Coronary artery (tissue), 2 donors: Measurements from ENCODE around the gene KCNH1.

Experiments
- DNase-seq: peaks from one replicate; pipeline ENCODE4 v3.0.0-alpha.2; 2017; ENCODE audit warnings: low spot score
- H3K27ac ChIP-seq, 2 donors: fragments of 200-600 bp; sonication (generic); one replicate each; pipeline ENCODE4 v1.5.1; 2016 to 2019
- H3K4me3 ChIP-seq: fragments of 200-600 bp; sonication (generic); 2 replicates; pipeline ENCODE4 v1.5.1; 2016; ENCODE audit warnings: mild to moderate bottlenecking, moderate library complexity
- CTCF ChIP-seq: fragments of 200-600 bp; sonication (generic); IDR thresholded peaks from one replicate; pipeline ENCODE4 v1.5.1; 2019; ENCODE audit warnings: antibody characterized with exemption

Gene KCNH1

GRCh38 chr1:210657806-210658205, 476.1 kb downstream of the KCNH1 start:
- no peak overlapping the region for H3K4me3 ChIP-seq
- DNase-seq, result no peak
- no peak for TF ChIP-seq CTCF

GRCh38 chr1:210655511-210655910, 478.4 kb downstream of the KCNH1 start:
- TF ChIP-seq CTCF, result no peak
- H3K4me3 ChIP-seq, result no peak overlapping the region
- DNase-seq, result no peak
- no peak overlapping the region for H3K27ac ChIP-seq

More at GRCh38 chr1:210657806-210658205, 476.1 kb downstream of the KCNH1 start:
- no peak overlapping the region for H3K27ac ChIP-seq

GRCh38 chr1:210654176-210654981, 479.6 kb downstream of the KCNH1 start:
- H3K27ac ChIP-seq, result no peak overlapping the region
- no peak for DNase-seq

GRCh38 chr1:210653771-210654170, 480.2 kb downstream of the KCNH1 start:
- Histone ChIP-seq H3K4me3 (no peak overlapping the region), H3K27ac (no peak overlapping the region)
- DNase-seq, result no peak
- no peak for TF ChIP-seq CTCF

More at GRCh38 chr1:210654176-210654981, 479.6 kb downstream of the KCNH1 start:
- no peak overlapping the region for H3K4me3 ChIP-seq
- TF ChIP-seq CTCF, result no peak

GRCh38 chr1:210652329-210652954, 481.5 kb downstream of the KCNH1 start:
- TF ChIP-seq CTCF, result no peak
- H3K27ac ChIP-seq, result no peak overlapping the region
- no peak overlapping the region for H3K4me3 ChIP-seq
- no peak for DNase-seq

- TF ChIP-seq CTCF, result no peak
- H3K27ac ChIP-seq, result no peak overlapping the region
- H3K4me3 ChIP-seq, result no peak overlapping the region
- no peak for DNase-seq
Measured at GRCh38 chr1:210650403-210650802, 483.5 kb downstream of the KCNH1 start.
